DMS53 treated with DMSO at 0.1 percent for 48 hours (cell line): ENCODE data around the gene CDR2.
"Not testable (repeated sequence)": the region's sequence is repeated elsewhere in the genome, so short reads cannot be mapped to it uniquely, and the experiment has no call there.

Source experiments
- DNase-seq: peaks from one replicate; lab custom pipeline; 2025; ENCODE audit not compliant: unreplicated experiment; lab: John Stamatoyannopoulos, UW

Gene CDR2

GRCh38 chr16:22311520-22311919 lies 62.9 kb downstream of the CDR2 start:
- no peak for DNase-seq

DNA sequence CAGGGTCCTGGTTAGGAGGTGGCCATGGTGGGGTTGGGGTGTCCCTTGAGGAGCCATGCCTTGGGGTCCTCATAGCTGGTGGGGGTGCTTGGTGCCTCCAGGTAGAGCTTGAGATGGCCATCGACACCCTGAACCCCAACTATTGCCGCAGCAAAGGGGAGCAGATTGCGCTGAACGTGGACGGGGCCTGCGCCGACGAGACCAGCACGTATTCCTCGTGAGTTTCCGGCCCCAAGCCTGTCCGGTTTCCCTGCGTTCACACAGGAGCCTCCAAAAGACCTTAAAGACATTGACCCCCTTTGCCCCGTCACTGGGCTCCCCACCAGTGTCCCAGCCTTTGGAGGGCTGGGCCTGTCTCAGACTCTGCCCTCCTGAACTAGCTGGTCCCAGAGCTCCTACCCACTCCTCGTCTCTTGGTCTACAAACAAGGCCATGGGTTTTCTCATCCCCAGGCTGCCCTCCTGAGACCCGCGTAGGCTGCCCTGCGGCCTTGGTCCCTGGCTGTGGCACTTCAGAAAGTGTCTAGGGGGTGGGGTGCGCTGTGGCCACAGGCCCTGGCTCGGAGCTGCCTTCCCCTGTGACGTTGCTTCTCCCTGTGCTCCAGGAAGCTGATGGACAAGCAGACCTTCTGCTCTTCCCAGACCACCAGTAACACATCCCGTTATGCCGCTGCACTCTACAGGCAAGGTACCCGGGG lies 65.4 kb downstream of the CDR2 start:
- no peak for DNase-seq

DNA sequence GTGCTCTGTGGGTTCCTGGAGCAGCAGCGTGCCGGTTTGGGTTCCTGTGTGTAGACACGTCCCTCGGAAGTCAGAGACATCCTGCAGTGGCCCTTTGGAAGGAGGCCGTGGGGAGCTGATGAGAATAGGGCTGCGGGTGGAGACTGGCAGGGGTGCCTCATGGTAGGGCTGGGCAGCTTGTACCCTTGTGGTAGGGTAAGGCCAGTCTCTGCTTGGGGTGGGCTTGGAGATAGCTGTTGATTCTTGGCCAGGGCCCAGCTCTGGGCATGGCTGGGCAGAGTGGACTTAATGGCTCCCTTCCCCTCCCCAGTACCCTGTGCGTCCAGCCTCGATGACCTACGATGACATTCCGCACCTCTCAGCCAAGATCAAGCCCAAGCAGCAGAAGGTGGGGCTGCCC lies 66.6 kb downstream of the CDR2 start:
- no peak for DNase-seq

DNA sequence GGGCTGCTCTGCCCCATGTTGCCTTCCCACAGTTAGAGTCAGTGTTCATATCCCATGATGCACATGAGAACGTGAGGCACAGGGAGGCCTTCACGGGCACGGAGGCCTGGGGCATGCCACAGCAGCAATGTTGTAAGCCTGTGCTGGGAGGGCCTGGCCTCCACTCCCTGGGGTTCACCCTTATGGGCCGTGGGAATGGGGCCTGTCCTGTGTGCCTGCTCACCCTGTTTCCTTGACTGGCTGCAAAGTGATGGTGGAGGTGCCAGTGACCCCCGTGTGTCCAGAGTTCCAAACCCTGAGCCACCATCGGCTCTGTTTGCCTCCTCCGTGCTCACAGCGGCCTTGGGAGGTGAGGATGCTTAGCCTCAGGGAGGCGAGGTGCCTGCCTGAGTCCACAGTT lies 67.6 kb downstream of the CDR2 start:
- DNase-seq = no peak

GRCh38 chr16:22304411-22304810 lies 70.0 kb downstream of the CDR2 start:
- DNase-seq = no peak

DNA sequence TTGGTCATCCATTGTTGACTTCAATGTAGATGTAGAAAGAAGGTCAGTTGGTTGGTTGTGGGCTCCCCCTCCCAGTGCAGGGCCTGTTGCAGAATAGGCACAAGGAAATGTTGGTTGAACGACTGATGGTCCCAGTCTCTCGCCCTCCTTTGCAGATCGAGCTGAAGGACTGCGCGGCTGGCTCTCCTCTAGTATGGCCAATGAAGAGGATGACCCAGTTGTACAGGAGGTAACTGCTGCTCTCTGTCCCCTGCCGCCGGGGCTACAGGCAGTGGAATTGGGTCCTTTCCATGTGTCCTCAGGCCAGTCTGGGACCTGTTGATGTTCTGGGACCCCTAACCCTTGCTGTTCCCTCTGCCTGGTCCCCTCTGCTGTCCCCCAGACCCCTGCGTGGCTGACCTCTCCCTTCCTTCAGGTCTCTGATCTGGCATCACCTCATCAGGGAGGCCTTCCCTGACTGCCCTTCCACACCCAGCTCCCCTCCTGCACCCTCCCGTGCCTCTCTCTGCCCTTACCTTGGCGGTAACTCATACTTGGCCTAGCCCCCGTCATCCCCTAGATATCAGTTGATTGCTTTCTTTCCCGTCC lies 71.5 kb downstream of the CDR2 start:
- DNase-seq = no peak

DNA sequence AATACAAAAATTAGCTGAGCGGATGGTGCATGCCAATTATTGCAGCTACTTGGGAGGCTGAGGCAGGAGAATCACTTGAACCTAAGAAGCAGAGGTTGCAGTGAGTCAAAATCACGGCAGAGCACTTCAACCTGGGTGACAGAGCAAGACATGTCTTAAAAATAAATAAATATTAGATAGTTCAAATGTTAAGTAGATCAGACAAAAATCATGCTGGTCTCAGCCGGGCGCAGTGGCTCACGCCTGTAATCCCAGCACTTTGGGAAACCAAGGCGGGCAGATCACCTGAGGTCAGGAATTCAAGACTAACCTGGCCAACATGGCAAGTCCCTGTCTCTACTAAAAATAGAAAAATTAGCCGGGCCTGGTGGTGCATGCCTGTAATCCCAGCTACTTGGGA lies 73.0 kb downstream of the CDR2 start:
- DNase-seq = not testable (repeated sequence)

GRCh38 chr16:22300427-22301071 lies 73.9 kb downstream of the CDR2 start:
- DNase-seq = no peak

GRCh38 chr16:22299036-22299435 lies 75.4 kb downstream of the CDR2 start:
- DNase-seq = no peak

GRCh38 chr16:22297871-22298733 lies 76.3 kb downstream of the CDR2 start:
- DNase-seq = peak; percentile 52

- DNase-seq = peak; percentile 79
Measured at GRCh38 chr16:22297114-22297870, 77.1 kb downstream of the CDR2 start, which contains the start of gene POLR3E. POLR3E (plus strand) TSS chr16:22297409; CDS start chr16:22302969, 5,560 bp downstream.

- no peak for DNase-seq
Measured at GRCh38 chr16:22296225-22297113, 78.0 kb downstream of the CDR2 start.
